DLD1 (cell line): ENCODE data around the gene HLA-DQB1.
"Not testable (repeated sequence)": the region's sequence is repeated elsewhere in the genome, so short reads cannot be mapped to it uniquely, and the experiment has no call there.

Source experiments
- in situ Hi-C: cut with HindIII; loops from 2 replicates; pipeline ENCODE4 v1.10.0; 2017; ENCODE audit warnings: low sequenced_read_pairs

The HLA-DQB1 gene

DNA sequence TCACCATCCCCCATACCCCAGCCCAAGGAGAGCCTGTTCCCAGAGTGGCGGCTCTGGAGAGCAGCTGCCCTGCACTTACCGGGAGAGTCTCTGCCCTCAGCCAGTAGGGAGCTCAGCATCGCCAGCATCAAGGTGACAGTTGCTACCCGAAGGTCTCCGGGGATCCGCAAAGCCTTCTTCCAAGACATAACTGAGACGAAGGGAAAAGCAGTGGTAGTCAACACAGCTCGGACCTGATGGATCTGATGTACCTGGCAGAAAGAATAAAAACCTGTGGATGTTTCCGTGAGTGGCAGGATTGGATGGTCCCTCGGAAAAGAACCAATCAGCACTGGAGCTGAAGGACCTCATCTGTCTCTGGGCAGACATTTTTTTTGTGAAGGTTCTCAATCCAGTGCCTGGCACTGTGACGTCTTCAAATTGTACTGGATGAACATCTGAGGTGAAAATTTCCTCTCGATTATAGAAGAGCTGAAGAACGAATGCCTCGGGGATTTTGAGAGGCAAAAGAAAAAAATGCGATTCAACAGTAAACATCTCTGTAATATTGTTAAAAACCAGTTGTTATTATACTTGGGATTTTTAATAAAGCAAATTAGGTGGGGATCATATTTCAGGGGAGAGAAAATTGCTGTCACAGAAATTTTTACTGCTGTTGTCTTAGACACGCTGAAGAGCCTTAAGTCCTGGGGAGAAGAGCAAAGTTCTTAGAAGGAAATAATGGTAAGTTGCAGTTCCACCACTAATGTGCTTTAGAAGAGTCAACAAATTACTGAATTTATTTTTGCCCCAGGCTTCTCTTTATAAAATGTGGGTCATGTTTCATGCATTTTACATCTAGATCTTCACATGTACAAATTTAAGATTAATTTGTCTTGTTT, at the start of gene HLA-DQB1:
Gene HLA-DQB1, minus strand, starts transcription at position 238 of the 881 bp plus-strand sequence. Its CDS starts 50 bp downstream, at position 188.
- in situ Hi-C loops: loop anchor here (10.0 kb wide), 1 partner anchor 98 kb away; the partner anchor contains the start of gene HLA-DQB2

DNA sequence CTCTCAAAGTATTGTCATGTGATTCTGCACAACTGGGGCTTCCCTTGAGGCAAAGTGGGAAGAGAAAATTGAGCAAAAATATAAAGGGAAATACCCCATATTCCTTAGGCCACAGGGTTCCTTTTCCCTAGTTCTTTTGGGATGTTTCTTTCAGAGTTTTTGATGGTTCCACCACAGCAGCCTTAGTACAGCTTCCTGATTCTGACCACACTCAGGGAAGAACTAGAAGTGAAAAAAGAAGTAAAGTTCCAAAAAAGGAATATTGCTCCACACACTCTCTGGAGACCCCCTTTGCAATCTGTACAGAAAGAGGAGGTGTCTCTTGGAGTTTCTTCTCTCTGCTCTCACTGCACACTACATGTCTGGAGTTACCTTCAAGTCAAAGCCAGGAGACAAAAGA, 46.8 kb upstream of the HLA-DQB1 start:
- in situ Hi-C loops: no loop called here

DNA sequence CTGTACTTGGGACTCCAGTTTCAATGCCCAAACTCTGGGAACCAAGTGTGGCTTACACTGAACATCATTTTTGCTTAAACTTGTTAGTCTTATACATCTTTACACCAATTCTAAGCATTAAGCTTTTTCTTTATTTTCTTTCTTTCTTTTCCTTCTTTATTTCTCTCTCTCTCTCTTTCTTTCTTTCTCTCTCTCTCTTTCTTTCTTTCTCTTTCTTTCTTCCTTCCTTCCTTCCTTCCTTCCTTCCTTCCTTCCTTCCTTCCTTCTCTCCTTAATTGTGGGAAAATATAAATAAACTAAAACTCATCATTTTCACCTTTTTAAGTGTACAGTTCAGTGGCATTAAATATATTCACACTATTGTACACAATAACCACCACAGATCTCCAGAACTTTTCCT, 43.2 kb upstream of the HLA-DQB1 start:
- in situ Hi-C loops: no loop called here

GRCh38 chr6:32705164-32705563, 38.7 kb upstream of the HLA-DQB1 start:
- in situ Hi-C loops: not testable (repeated sequence)

- in situ Hi-C loops: no loop called here
These were observed 36.9 kb upstream of the HLA-DQB1 start for GRCh38 chr6:32703347-32703746.

- in situ Hi-C loops: no loop called here
These were observed 34.1 kb upstream of the HLA-DQB1 start for GRCh38 chr6:32700391-32701040.

GRCh38 chr6:32697031-32697430, 30.6 kb upstream of the HLA-DQB1 start:
- in situ Hi-C loops: no loop called here

- in situ Hi-C loops: no loop called here
These were observed 25.6 kb upstream of the HLA-DQB1 start for GRCh38 chr6:32692019-32692418.

GRCh38 chr6:32689531-32690501, 23.4 kb upstream of the HLA-DQB1 start:
- in situ Hi-C loops: no loop called here

DNA sequence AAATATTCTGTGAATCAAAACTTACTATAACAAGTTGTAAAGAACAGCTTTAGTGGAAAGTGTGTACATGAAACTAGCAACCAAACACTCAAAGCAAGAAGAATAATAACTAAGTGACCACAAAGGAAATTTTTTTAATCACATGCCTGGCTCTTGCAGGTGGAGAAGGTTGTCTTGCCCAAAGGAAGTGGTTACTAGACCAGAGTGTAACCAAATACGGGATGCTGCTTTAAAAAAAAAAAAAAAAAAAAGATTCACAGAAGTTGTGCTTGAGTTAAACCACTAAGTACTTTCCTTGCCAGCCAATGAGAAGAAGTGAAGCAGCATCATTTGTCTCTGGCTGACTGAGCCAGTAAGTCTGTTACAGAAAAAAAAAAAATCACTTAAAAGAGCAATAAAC, 19.1 kb upstream of the HLA-DQB1 start:
- in situ Hi-C loops: no loop called here

DNA sequence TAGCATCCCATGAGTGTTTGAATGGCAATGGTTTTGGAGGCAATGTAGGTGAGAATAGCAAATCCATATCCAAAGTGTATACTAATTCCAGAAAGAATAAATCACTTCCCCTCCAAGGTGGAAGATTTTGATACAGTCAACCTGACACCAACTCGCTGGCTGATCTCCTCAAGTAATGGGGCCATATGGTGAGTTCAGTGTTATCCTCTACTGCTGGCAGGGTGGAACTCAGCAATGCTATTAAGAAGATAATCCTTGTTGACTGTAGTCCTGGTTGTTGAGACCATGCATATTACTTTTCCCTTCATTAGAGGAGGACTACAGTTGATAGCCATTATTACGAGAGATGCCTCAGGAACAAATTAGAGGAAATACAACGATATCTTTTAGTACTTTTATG, 17.8 kb upstream of the HLA-DQB1 start:
- in situ Hi-C loops: no loop called here

DNA sequence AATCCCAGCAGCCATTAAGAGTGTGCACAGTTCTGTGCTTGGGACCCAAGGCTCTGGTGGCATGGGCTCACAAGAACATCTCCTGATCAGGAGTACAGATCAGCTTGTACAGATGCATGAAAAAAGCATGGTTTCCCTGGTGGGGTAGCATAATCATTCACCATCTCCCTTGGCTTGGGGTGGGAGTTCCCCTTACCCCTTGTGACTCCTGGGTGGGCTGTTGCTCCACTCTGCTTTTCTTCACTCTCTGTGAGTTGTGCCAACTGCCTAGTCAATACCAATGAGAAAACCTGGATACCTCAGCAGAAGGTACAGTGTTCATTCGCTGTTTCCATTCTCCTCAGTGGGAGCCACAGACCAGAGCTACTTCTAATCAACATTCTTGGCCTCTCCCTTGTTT, 13.6 kb upstream of the HLA-DQB1 start:
- in situ Hi-C loops: no loop called here

- in situ Hi-C loops: no loop called here
These were observed 13.0 kb upstream of the HLA-DQB1 start for GRCh38 chr6:32679492-32679891.

GRCh38 chr6:32674123-32674522, 7.7 kb upstream of the HLA-DQB1 start:
- in situ Hi-C loops: not testable (repeated sequence)

- in situ Hi-C loops: not testable (repeated sequence)
These were observed 5.5 kb upstream of the HLA-DQB1 start for GRCh38 chr6:32671908-32672307.

DNA sequence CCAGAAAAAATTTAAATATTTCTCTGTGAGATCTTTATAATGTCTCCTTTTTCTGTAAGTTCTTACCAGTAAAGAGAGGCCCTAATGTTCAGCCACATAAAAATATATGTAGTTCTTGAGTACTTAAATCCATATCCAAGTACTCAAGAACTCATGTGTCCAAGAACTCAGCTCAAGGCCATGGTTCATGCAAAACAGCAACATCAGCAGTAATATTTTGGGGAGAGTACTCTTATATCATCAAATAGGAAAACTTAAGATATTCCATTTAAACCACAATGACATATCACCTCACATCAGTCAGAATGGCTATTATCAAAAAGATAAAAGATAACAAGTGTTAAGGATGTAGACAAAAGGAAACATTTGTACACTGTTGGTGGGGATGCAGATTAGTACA, 3.4 kb upstream of the HLA-DQB1 start:
- in situ Hi-C loops: loop anchor here (10.0 kb wide), 1 partner anchor 95 kb away; the partner anchor contains the start of gene HLA-DQB2

GRCh38 chr6:32669240-32669639, 2.8 kb upstream of the HLA-DQB1 start:
- in situ Hi-C loops: loop anchor here (10.0 kb wide), 1 partner anchor 96 kb away; the partner anchor contains the start of gene HLA-DQB2

- in situ Hi-C loops: loop anchor here (10.0 kb wide), 1 partner anchor 97 kb away; the partner anchor contains the start of gene HLA-DQB2
These were observed 1.8 kb upstream of the HLA-DQB1 start for GRCh38 chr6:32668226-32668747.

GRCh38 chr6:32665661-32666060, 796 bp downstream of the HLA-DQB1 start:
- in situ Hi-C loops: loop anchor here (10.0 kb wide), 1 partner anchor 99 kb away; the partner anchor contains the start of gene HLA-DQB2

DNA sequence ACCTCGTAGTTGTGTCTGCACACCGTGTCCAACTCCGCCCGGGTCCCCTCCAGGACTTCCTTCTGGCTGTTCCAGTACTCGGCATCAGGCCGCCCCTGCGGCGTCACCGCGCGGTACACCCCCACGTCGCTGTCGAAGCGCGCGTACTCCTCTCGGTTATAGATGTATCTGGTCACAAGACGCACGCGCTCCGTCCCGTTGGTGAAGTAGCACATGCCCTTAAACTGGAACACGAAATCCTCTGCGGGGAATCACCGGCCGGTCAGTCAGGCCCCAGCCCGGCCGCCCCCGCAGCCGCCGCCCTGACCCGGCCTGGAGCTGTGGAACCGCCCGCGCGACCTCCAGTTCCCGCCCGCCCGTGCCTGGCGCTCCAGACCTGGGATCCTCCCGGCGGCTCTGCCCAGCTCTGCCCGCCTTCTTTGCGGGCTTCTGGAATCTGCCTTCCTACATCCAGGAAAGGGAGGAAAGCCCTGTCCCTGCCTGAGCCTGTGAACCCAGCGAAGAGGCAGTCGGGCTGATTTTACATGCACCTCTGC, 1.6 kb downstream of the HLA-DQB1 start:
- in situ Hi-C loops: loop anchor here (10.0 kb wide), 1 partner anchor 100 kb away; the partner anchor contains the start of gene HLA-DQB2
